ENCODE data around the gene SETDB2. TPM values are rescaled to one million over a fixed set of nuclear protein-coding genes. Genes with fewer than 3 reads are reported as not detected.

The SETDB2 gene
- total RNA-seq, 2 experiments from 2014 or later, result 11.1 to 11.2 TPM

- CTCF ChIA-PET, result no interaction called here
- POLR2A ChIA-PET, result interaction anchor here (0.6 kb wide), 1 partner anchor 85 kb away, joined by 3 read pairs; no protein-coding TSS in a partner anchor
These were observed 15.9 kb upstream of the SETDB2 start for GRCh38 chr13:49428041-49428763.

- ChIA-PET POLR2A (interaction anchor here (0.6 kb wide), 1 partner anchor 84 kb away, joined by 3 read pairs; no protein-coding TSS in a partner anchor), CTCF (no interaction called here)
These were observed 15.0 kb upstream of the SETDB2 start for GRCh38 chr13:49429121-49429520.

- ChIA-PET CTCF (no interaction called here), POLR2A (no interaction called here)
These were observed 8.1 kb upstream of the SETDB2 start for GRCh38 chr13:49435992-49436391.

GRCh38 chr13:49436890-49437289, 7.2 kb upstream of the SETDB2 start:
- ChIA-PET CTCF (interaction anchor here (0.5 kb wide), 1 partner anchor 29 kb away, joined by 3 read pairs; no protein-coding TSS in a partner anchor), POLR2A (no interaction called here)

- CTCF ChIA-PET, result no interaction called here
- POLR2A ChIA-PET, result no interaction called here
These were observed 6.4 kb upstream of the SETDB2 start for GRCh38 chr13:49437705-49438104.

GRCh38 chr13:49439609-49440008, 4.5 kb upstream of the SETDB2 start:
- ChIA-PET CTCF (interaction anchor here (0.7 kb wide), 1 partner anchor 486 kb away, joined by 5 read pairs; no protein-coding TSS in a partner anchor), POLR2A (interaction anchor here (0.7 kb wide), 1 partner anchor 66 kb away, joined by 14 read pairs; no protein-coding TSS in a partner anchor)

GRCh38 chr13:49441312-49441711, 2.8 kb upstream of the SETDB2 start:
- ChIA-PET CTCF (no interaction called here), POLR2A (no interaction called here)

GRCh38 chr13:49441846-49442245, 2.2 kb upstream of the SETDB2 start:
- POLR2A ChIA-PET, result interaction anchor here (1.4 to 4.7 kb wide), 2 partner anchors 13 to 54 kb away, joined by 4 to 59 read pairs; partner anchors contain the start of gene PHF11
- CTCF ChIA-PET, result no interaction called here

GRCh38 chr13:49443357-49443703, 744 bp upstream of the SETDB2 start:
- CTCF ChIA-PET, result no interaction called here
- POLR2A ChIA-PET, result interaction anchor here (0.6 to 4.7 kb wide), 10 partner anchors 9 to 1210 kb away, joined by 3 to 59 read pairs (median 4); partner anchors contain the start of genes ARL11, FNDC3A, ITM2B and PHF11

- POLR2A ChIA-PET, result interaction anchor here (0.6 to 4.7 kb wide), 7 partner anchors 51 to 469 kb away, joined by 3 to 59 read pairs (median 3); partner anchors contain the start of genes FNDC3A, PHF11 and RCBTB1
- CTCF ChIA-PET, result interaction anchor here (0.5 to 0.9 kb wide), 2 partner anchors 47 to 913 kb away, joined by 3 to 5 read pairs; no protein-coding TSS in a partner anchor
These were observed 686 bp downstream of the SETDB2 start for GRCh38 chr13:49444524-49445395.

GRCh38 chr13:49446473-49446872, 2.4 kb downstream of the SETDB2 start:
- ChIA-PET POLR2A (interaction anchor here (4.7 kb wide), 1 partner anchor 50 kb away, joined by 59 read pairs; the partner anchor contains the start of gene PHF11), CTCF (no interaction called here)

- POLR2A ChIA-PET, result no interaction called here
These were observed 4.7 kb downstream of the SETDB2 start for GRCh38 chr13:49448753-49449152.

GRCh38 chr13:49450105-49450819, 6.2 kb downstream of the SETDB2 start:
- CTCF ChIA-PET, result no interaction called here

More at GRCh38 chr13:49448753-49449152, 4.7 kb downstream of the SETDB2 start:
- CTCF ChIA-PET, result no interaction called here

GRCh38 chr13:49452725-49453457, 8.8 kb downstream of the SETDB2 start:
- ChIA-PET CTCF (no interaction called here), POLR2A (interaction anchor here (0.6 to 1.0 kb wide), 3 partner anchors 10 to 71 kb away, joined by 3 to 8 read pairs (median 5); partner anchors contain the start of genes CAB39L and PHF11)

More at GRCh38 chr13:49450105-49450819, 6.2 kb downstream of the SETDB2 start:
- POLR2A ChIA-PET, result interaction anchor here (0.5 to 1.1 kb wide), 2 partner anchors 46 to 153 kb away, joined by 3 read pairs; partner anchors contain the start of gene PHF11

- CTCF ChIA-PET, result no interaction called here
- POLR2A ChIA-PET, result no interaction called here
These were observed 9.4 kb downstream of the SETDB2 start for GRCh38 chr13:49453465-49453864.

GRCh38 chr13:49454388-49455006, 10.4 kb downstream of the SETDB2 start:
- POLR2A ChIA-PET, result interaction anchor here (1.5 to 2.2 kb wide), 2 partner anchors 12 to 41 kb away, joined by 4 to 7 read pairs; partner anchors contain the start of gene PHF11

GRCh38 chr13:49455007-49455398, 10.9 kb downstream of the SETDB2 start:
- POLR2A ChIA-PET, result interaction anchor here (1.5 to 2.2 kb wide), 2 partner anchors 12 to 41 kb away, joined by 4 to 7 read pairs; partner anchors contain the start of gene PHF11
- CTCF ChIA-PET, result no interaction called here

More at GRCh38 chr13:49454388-49455006, 10.4 kb downstream of the SETDB2 start:
- CTCF ChIA-PET, result no interaction called here

- CTCF ChIA-PET, result no interaction called here
- POLR2A ChIA-PET, result no interaction called here
These were observed 12.1 kb downstream of the SETDB2 start for GRCh38 chr13:49456156-49456555.

Measured in activated CD8-positive, alpha-beta memory T cell treated with anti-CD3 and anti-CD28 coated beads for 36 hours (primary cell).